Measurements from ENCODE around the gene CLSTN2. TPM values are rescaled to one million over a fixed set of nuclear protein-coding genes. Genes with fewer than 3 reads are reported as not detected.
A peak's percentile ranks its signal among the peaks of the same experiment; 100 is the strongest.

Gene CLSTN2
- total RNA-seq, 1 donor from 2014 or later, result 0.74 TPM

DNA sequence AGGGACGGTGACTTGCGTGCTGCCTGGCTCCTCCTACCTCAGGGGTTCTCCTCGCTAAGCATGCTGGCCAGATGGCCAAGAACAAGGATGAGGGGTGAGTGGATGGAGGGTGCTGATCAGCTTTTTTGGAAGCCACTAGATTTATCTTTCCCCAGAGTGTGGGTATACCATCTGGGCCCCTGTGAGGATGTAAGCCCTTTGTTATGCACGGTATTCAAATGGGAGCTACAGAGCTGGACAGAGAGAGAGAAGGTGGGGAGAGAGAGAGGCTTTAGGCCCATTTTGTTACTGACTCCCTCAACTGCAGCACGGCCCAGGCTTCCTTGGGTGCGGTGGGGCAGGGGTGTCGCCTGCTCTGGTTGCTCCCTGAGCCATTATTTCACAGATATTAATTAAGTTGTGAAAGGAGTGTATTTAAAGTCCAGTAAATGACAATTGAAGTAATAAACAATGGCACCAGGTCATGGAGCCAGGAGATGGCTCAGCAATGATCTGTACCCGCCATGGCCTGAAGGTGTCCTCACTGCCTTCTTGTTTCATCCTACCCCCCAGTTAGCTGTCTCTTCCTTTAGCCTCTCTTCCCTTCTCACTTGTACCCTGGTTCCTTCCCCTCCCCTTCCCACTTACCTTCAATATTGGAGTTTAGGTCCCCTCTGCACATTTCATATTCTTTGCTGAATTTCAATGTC, 158.0 kb downstream of the CLSTN2 start:
- TF ChIP-seq, protein P1, sequence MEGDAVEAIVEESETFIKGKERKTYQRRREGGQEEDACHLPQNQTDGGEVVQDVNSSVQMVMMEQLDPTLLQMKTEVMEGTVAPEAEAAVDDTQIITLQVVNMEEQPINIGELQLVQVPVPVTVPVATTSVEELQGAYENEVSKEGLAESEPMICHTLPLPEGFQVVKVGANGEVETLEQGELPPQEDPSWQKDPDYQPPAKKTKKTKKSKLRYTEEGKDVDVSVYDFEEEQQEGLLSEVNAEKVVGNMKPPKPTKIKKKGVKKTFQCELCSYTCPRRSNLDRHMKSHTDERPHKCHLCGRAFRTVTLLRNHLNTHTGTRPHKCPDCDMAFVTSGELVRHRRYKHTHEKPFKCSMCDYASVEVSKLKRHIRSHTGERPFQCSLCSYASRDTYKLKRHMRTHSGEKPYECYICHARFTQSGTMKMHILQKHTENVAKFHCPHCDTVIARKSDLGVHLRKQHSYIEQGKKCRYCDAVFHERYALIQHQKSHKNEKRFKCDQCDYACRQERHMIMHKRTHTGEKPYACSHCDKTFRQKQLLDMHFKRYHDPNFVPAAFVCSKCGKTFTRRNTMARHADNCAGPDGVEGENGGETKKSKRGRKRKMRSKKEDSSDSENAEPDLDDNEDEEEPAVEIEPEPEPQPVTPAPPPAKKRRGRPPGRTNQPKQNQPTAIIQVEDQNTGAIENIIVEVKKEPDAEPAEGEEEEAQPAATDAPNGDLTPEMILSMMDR (IDR thresholded peaks at IDR 0.05; ENCODE audit: unreplicated experiment), result no peak
- peak; percentile 9 for DNase-seq (ENCODE audit: low spot score)
- peaks cover 11% of the 10 kb centered on the region for H3K4me1 Mint-ChIP-seq (ENCODE audit: unreplicated experiment)
- no peak overlapping the region for H3K27ac Mint-ChIP-seq (ENCODE audit: unreplicated experiment)
- H3K4me3 Mint-ChIP-seq (ENCODE audit: unreplicated experiment), result no peak overlapping the region
- H3K36me3 Mint-ChIP-seq (ENCODE audit: low read depth, unreplicated experiment), result peaks cover 5% of the 10 kb centered on the region
- H3K27me3 Mint-ChIP-seq (ENCODE audit: unreplicated experiment), result no peaks in the 10 kb centered on the region
- no peaks in the 10 kb centered on the region for H3K9me3 Mint-ChIP-seq (ENCODE audit: unreplicated experiment)

DNA sequence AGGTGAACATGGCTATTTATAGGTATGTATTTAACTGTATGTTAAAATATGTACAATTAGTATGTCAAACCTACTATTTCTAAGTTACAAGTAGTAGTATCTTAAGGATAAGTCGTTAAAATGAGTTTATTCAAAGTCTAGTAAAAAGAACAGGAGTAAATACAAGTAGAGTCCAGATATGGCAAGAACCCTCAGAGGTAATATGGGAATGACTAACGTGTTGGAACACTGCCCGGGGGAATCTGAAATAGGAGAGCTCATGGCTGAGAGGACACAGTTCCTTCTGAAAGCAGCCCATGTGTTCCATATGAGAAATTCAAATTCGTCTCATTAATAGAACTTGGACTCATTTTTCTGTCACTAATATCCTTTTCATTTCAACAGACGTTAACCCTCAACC, 158.8 kb downstream of the CLSTN2 start:
- no peak overlapping the region for H3K4me3 Mint-ChIP-seq (ENCODE audit: unreplicated experiment)
- no peak for DNase-seq (ENCODE audit: low spot score)
- peaks cover 5% of the 10 kb centered on the region for H3K36me3 Mint-ChIP-seq (ENCODE audit: low read depth, unreplicated experiment)
- H3K27me3 Mint-ChIP-seq (ENCODE audit: unreplicated experiment), result no peaks in the 10 kb centered on the region
- peaks cover 11% of the 10 kb centered on the region for H3K4me1 Mint-ChIP-seq (ENCODE audit: unreplicated experiment)
- no peaks in the 10 kb centered on the region for H3K9me3 Mint-ChIP-seq (ENCODE audit: unreplicated experiment)
- TF ChIP-seq, protein P1 (IDR thresholded peaks at IDR 0.05; ENCODE audit: unreplicated experiment), result no peak
- no peak overlapping the region for H3K27ac Mint-ChIP-seq (ENCODE audit: unreplicated experiment)

DNA sequence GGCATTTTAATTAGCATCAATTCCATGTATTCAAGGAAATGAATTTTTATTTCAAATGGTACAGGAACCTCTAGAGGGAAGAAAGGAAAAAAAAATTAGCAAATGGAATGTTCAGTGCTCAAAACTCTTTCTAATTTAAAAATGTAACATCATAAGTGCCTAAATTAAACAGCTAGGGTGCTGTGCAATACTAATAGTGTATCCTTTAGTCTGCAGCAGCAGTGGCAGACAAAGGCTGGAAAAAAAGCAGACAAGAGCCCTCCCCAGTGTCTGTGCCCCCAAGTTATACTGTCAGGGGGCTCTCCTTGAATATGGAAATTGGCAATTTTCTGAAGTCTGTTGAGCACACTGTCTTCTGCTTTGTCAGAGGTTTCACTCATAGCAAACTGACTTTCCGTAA, 159.5 kb downstream of the CLSTN2 start:
- Mint-ChIP-seq H3K27me3 (ENCODE audit: unreplicated experiment) (no peaks in the 10 kb centered on the region), H3K27ac (ENCODE audit: unreplicated experiment) (no peak overlapping the region), H3K36me3 (ENCODE audit: low read depth, unreplicated experiment) (peaks cover 5% of the 10 kb centered on the region), H3K4me3 (ENCODE audit: unreplicated experiment) (no peak overlapping the region), H3K9me3 (ENCODE audit: unreplicated experiment) (no peaks in the 10 kb centered on the region), H3K4me1 (ENCODE audit: unreplicated experiment) (peaks cover 11% of the 10 kb centered on the region)
- TF ChIP-seq, protein P1 (IDR thresholded peaks at IDR 0.05; ENCODE audit: unreplicated experiment), result no peak
- DNase-seq (ENCODE audit: low spot score), result no peak

DNA sequence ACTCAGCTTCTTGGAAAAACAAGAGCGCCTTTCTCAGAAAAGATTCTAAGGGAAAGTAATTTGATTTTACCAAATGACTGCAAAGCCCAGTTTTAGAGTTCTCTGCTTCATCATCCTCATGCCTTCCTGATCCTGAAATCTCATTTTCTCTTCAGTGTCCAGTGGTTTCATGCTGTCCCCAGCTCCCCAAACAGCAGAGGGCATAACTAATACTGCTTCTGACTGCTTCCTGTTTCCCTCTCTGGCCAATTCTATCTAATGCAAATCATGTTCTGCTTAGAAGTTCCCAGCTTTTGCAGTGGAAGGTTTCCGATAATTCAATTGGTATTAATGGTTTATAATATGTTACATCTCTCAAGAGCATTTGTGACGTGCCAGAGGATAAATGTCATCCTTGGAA, 161.1 kb downstream of the CLSTN2 start:
- Mint-ChIP-seq H3K9me3 (ENCODE audit: unreplicated experiment) (no peaks in the 10 kb centered on the region), H3K27me3 (ENCODE audit: unreplicated experiment) (no peaks in the 10 kb centered on the region)
- TF ChIP-seq, protein P1 (IDR thresholded peaks at IDR 0.05; ENCODE audit: unreplicated experiment), result no peak

DNA sequence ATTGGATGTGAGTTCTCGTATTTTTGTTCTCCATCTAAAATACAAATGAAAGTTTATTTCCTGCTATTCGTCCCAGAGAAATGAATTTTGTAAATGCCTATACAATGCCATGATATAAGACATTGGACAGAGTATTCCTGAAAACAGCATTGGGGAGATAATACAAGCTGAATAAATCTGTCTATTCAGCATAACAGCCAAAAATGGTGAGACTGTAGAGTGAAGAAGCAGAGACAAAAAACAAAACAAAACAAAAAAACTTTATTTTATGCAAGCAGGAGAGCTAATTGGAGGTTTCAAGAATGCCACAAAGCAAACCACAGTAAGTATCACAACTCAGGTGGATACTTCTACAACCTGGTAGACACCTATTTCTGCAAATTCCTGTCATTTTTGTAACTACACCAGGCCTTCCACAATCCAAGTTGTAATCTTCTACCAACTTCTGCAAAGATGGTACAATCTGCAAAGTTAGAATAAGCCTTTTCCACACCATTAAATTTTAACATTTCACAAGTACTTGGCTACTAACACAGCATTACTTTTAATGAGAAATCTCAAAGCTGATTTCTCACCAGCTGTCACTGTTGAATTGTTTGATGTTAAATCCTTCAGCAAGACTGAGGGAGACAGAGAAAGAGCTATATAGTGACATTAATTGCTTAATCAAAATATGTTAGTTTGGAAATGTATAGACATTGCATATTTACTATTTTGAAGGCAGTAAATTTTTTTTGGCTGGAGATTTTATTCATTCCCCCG, 163.1 kb downstream of the CLSTN2 start:
- H3K36me3 Mint-ChIP-seq (ENCODE audit: low read depth, unreplicated experiment), result no peaks in the 10 kb centered on the region
- DNase-seq (ENCODE audit: low spot score), result no peak

More for the DNA sequence above, 161.1 kb downstream of the CLSTN2 start:
- peaks cover 11% of the 10 kb centered on the region for H3K4me1 Mint-ChIP-seq (ENCODE audit: unreplicated experiment)
- no peak overlapping the region for H3K27ac Mint-ChIP-seq (ENCODE audit: unreplicated experiment)
- H3K36me3 Mint-ChIP-seq (ENCODE audit: low read depth, unreplicated experiment), result no peaks in the 10 kb centered on the region
- DNase-seq (ENCODE audit: low spot score), result no peak
- H3K4me3 Mint-ChIP-seq (ENCODE audit: unreplicated experiment), result no peak overlapping the region

More for the DNA sequence above, 163.1 kb downstream of the CLSTN2 start:
- Mint-ChIP-seq H3K27me3 (ENCODE audit: unreplicated experiment) (no peaks in the 10 kb centered on the region), H3K4me1 (ENCODE audit: unreplicated experiment) (peaks cover 11% of the 10 kb centered on the region), H3K9me3 (ENCODE audit: unreplicated experiment) (no peaks in the 10 kb centered on the region), H3K4me3 (ENCODE audit: unreplicated experiment) (no peak overlapping the region), H3K27ac (ENCODE audit: unreplicated experiment) (no peak overlapping the region)
- TF ChIP-seq, protein P1 (IDR thresholded peaks at IDR 0.05; ENCODE audit: unreplicated experiment), result no peak
